HG02798 (cell line): Measurements from ENCODE around the gene TOMM20.

Source experiments
- ATAC-seq: cut with Tn5 transposase; IDR thresholded peaks from one replicate; pipeline ENCODE4 v1.9.1; 2021; ENCODE audit warnings: mild to moderate bottlenecking; ENCODE audit not compliant: unreplicated experiment, poor library complexity

The TOMM20 gene

DNA sequence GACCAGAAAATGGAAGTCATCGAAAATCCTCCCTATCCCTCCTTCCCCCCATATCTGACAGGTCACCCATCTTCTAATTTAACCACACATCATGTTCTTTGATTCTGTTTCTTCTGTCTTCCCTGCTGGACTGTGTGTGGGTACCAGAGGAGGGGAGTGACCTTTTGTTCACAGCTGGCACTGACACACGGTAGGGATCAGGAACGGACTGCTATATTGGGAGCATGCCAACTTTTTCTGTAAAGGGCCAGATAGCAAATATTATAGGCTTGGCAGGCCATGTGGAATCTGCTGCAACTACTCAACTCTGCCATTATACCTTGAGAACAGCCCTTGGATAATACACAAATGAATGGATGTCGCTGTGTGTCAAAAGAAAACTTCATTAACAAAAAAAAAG lies 7.5 kb upstream of the TOMM20 start:
- no peak for ATAC-seq

DNA sequence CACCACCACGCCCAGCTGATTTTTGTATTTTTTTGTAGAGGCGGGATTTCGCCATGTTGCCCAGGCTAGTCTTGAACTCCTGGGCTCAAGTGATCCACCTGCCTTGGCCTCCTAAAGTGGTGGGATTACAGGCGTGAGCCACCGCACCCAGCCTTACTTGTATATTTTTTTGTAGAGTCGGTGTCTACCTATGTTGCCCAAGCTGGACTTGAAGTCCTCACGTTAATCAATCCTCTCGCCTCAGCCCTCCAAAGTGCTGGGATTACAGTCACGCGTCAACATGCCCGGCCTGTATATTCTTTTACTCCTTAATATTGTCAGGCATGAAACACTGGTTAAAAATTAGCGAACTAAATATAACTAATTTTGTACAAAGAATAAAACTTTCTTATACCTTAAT lies 5.5 kb upstream of the TOMM20 start:
- no peak for ATAC-seq

DNA sequence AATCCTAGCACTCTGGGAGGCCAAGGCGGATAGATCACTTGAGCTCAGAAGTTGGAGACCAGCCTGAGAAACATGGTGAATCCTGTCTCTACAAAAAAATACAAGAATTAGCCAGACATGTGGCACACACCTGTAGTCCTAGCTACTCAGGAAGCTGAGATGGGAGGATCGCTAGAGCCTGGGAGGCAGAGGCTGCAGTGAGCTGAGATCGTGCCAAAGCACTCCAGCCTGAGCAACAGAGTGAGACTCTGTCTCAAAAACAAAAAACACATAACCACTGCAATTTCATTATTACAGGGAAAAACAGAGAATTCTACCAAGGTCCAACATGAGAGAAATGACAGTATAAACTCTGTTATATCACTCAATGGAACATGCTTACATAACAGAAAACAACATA lies 4.4 kb upstream of the TOMM20 start:
- ATAC-seq, result no peak

DNA sequence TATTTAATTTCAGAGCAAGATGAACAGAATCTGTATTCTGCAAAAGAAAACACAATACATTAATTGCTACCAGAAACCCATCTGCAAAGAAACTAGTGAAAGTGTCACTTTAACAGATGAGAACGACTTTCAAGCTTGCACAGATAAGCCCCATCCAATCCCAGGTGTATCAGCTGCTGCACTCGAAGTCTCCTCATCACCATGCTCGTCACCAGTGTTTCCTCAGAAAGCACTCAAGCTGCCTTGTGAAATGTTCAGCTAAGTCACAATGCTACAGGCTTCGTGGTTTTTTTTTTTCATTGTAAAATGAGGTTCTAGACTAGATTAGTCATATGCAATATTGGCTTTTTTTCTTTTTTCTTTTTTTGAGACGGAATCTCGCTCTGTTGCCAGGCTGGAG lies 3.3 kb upstream of the TOMM20 start:
- no peak for ATAC-seq

DNA sequence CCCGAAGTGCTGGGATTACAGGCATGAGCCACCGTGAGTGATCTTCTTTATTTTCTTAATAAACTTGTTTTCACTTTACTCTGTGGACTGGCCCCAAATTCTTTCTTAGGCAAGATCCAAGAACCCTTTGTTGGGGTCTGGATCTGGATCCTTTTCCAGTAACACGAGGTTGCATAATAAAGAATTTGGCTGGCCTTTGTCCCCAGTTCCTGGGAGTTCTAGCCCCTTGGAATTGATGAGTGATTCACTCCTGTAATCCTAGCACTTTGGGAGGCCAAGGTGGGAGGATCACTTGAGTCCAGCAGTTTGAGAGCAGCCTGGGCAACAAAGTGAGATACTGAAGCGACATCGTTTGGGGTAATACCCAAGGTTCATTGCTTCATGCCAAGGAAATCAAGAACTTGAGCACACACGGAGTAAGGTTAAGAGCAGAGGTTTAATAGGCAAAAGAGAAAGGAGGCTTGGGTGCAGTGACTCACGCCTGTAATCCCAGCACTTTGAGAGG lies 2.2 kb upstream of the TOMM20 start:
- no peak for ATAC-seq

DNA sequence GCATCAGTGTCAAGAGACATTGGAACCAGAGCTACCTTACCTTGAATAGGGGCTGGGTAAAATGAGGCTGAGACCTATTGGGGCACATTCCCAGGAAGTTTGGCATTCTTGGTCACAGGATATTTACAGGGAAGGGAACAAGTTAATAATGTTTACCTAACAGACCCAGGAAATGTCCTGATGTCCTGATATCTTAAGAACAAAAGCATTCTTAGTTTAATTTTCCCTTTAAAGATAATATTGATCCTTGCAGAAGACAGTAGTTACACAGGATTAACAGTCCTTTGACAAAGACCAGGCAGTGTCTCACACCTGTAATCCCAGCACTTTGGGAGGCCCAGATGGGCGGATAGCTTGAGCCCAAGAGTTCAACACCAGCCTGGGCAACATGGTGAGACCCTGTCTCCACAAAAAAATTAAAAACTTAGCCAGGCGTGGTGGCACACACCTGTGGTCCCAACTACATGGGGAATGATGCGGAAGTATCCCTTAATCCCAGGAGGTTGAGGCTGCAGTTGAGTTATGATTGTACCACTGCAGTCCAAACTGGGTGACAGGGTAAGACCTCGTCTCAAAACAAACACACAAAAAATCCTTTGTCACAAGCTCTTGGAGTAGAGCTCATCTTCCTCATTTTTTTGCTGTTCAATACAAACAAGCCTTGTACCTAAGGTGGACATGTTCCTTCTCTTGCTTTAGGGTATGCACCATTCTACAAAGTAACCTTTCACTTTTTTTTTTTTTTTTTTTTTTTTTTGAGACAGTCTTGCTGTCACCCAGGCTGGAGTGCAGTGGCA lies 1.3 kb upstream of the TOMM20 start:
- ATAC-seq, result no peak

DNA sequence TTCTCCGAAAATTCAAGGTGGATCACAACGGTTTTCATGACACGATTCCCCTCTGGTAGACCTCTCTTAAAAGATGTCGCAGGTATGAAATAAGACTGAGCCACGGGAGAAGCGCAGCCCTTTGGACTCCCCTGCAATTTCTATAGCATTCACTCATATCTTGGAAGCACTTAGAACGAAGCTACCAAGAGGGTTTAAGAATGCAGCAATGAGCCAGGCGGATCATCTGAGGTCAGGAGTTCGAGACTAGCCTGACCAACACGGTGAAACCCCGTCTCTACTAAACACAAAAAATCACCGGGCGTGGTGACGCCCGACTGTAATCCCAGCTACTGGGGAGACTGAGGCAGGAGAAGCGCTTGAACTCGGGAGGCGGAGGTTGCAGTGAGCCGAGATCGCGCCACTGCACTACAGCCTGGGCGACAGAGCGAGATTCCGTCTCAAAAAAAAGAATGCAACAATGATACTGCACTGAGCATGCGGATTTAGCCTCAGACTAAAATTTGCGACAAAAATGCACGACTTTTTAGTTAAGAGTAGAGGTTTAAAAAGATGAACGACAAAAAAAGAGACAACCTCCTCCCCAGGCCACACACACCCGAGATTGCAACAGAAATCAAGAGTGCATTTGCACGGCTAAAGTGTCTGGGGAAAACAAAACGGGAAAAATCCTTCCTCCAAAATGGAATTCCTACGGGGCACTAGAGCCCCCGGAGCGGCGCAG lies 743 bp downstream of the TOMM20 start:
- no peak for ATAC-seq

DNA sequence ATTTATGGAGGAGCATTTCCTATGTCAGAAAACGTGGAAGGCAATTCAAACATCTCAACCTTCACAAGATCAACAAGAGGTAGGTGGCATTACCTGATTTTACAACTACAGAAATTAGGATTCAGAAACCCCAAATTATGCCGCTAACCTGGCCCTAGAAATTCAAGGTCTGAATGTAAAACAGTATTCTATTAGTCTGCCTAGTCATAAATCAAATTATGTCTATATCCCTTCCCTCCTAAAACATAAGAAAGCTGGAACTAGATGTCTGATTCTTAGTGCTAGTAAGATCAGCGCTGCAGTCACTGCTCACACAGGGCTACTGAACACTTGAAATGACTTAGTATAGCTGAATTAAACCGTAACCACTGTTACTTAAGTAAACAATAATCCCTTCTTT lies 1.4 kb downstream of the TOMM20 start:
- ATAC-seq, result no peak

DNA sequence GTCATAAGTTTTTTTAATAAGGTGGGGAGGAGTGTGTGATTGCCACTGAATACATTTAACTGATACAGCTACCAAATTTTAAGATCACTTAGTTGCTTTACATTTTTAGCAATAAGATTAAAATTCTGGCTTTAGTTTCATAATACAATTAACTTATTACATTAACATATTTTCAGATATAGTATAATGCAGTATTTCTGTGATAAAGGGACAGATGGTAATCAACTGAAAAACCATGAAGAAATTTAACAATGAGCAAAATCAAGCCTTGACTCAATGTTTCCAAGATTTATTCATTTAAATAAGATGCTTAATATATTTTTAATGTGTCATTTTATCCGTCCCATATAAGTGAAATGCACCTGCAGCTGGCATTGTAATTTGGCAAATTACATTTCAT lies 4.0 kb downstream of the TOMM20 start:
- ATAC-seq, result no peak

DNA sequence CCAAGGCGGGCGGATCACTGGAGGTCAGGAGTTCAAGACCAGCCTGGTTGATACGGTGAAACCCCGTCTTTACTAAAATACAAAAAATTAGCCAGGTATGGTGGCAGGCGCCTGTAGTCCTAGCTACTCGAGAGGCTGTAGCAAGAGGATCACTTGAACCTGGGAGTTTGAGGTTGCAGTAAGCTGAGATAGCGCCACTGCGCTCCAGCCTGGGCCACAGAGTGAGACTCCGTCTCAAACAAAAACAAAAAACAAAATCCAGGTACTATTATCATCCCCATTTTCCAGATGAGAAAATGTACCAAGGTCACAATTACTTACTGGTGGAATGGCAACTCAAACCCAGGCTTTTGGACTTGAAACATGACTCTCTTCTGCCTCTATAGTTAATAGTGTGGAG lies 4.5 kb downstream of the TOMM20 start:
- no peak for ATAC-seq

DNA sequence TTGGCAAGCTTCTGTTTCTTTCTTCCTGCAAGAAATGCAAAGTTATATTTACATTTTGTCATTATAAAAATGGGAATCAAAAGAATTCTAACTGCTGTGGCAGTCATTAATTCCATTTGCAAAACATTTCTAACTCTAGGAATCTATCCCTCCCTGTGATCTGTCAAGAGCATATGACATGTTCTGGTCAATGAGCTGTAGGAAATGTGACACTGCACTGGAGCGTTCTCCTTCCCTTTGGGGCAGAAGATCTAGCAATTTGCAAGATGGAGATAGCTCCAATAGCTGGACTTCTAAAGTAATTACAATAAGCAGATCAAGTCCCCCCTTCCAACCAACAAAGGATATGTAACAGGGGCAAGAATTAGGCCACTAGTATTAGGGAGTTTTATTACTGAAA lies 6.3 kb downstream of the TOMM20 start:
- no peak for ATAC-seq

DNA sequence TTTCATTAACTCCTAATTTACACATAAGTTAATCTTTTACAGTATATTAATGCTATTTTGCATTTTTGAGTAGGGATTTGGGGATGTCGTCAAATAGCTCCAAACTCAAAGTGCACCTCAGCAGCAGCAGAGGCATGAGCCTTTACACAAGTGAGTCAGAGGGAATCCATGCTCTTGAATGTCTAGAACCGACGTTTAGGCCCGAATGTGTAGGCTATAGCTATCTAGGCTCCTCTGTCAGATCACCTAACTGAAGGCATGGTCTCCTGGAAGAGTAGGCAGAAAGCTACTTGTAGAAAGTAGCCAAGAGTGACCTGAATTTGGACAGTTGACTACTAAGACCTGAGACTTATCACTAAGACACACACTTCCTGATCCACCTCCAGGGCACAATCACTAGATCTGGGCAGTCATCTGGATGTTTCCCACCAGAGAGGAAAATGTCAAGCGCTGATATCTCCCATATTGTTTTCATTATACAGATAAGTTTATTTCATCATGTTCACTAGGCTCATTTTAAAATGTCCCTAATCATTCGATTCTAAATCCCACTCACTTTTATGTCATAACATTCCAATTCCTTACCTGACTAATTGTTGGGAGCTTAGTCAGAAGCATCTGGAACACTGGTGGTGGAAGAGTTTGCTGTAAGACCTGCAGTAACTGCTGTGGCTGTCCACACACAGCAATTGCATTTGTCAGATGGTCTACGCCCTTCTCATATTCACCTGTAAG lies 15.3 kb downstream of the TOMM20 start:
- ATAC-seq, result no peak

DNA sequence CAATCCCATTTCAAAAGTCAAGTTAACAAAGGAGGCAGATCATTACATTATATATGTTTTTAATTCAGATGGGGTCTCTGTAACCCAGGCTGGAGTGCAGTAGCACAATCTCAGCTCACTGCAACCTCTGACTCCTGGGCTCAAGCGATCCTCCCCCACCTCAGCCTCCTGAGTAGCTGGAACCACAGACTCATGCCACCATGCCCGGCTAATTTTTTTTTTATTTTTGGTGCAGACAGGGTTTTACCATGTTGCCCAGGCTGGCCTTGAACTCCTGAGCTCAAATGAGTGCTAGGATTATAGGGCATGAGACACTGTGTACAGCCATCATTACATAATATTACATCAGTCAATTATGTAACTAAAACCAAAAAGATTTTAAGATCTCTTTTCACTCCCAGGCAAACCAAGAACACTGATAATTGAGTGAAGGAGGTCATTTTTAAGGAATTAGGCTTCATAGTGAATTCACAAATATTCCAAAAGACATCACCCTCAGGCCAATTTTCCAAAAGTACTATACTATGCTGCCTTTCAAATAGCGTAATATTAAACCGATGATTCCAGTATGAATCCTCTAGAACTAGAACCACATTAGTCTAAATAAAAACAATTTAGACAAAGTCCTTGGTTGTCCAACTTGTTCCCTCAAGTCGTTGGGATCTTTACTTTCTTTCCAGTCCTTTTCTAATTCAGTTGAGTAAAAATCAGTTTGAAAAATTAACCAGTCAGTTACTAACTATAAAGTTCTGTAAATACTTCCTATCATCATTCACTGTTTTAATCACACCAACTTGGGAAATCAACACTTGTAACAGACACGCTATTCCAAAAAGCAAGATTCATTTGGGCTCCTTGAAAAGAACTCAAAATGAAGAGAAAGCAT lies 16.1 kb downstream of the TOMM20 start:
- ATAC-seq, result no peak

DNA sequence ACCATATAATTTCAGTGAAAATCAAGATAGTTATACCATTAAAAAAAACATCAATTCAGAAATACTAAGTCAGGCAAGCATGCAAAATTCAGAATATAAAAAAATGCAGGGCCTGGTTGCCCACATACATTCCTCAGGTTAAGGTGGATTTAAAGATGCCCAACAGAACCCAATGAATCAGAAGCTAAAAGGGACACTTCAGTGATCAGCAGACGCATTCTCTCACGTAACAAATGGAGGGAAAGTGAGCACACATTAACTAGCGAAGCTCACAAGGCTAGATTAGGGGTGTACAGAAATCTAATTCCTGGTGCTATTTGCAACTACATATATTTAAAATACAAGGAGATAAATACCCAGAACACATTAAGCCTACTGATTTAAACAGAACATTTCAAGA lies 17.5 kb downstream of the TOMM20 start:
- no peak for ATAC-seq

DNA sequence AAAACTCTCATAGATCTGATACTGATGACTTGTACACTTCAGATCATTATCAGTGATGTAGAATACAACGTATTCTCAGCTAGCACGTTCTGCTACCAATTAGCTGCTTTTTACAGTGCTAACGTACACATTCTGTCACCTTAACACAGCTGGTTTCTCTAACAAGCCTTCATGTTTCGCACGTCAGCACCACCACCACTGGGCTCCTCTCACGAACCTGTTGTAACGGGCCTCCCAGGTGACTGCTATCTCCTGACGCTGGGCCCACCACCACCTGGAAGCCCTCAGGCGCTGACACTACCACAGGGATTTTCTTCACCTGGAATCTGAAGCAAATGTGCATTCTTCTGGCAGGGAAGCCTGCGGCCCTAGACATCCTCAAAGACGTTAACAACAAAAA lies 19.8 kb downstream of the TOMM20 start:
- no peak for ATAC-seq

DNA sequence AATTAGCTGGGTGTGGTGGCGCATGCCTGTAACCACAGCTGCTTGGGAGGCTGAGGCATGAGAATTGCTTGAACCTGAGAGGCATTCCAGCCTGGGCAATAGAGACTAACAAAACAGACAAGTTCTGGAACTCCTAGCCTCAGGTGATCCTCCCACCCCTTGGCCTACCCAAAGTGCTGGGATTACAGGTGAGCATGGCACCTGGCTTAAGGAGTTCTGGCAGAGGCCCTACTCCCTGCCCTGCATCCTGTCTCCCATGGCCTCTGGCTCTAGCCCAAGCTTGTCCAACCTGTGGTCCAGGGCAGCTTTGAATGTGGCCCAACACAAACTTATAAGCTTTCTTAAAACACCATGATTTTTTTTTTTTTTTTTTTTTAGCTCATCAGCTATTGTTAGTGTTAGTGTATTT lies 20.4 kb downstream of the TOMM20 start:
- no peak for ATAC-seq

DNA sequence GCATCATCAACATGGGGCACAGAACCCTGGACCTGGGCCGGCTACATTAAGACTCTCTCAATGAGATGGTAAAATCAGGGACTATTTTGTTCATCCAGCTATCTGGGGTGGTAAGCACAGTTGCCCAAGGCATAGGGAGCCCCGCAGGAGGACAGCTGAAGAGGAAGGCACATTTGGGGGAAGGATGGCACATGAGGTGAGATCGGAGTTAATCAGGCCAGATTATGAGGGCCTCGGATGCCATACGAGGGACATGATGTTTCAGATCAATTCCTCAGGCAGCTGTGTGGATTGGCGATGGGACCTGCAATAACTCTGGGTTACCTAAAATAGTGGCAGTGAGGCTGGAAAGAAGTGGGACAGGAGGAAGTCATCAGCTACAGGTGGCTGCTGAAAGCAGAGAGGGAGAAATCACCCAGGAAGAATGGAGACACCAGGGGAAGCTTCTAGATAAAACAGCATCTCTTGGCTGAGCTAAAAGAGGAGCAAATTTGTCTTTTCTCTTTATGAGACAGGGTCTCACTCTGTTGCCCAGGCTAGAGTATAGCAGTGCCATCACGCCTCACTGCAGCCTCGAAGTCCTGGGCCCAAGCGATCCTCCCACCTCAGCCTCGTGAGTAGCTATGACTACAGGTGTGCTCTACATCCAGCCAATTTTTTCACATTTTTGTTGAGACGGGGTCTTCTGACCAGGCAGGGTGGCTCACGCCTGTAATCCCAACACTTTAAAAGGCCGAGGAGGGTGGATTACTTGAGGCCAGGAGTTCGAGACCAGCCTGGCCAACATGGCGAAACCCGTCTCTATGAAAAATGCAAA lies 21.1 kb downstream of the TOMM20 start:
- ATAC-seq, result no peak

DNA sequence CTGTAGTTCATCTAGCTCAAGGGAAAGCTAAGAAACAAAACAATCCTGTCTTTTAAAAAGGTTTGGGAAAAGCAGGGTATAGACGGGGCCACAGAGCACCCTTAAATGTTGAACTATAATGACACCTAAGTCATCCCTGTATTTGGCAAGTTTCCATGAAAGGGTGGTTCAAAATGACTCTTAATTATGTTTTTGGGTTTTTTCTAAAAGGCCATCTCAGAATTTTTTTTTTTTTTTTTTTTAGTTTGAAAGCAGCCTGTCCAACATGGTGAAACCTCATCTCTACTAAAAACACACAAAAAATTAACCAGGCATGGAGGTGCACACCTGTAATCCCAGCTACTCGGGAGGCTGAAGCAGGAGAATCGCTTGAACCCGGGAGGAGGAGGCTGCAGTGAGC lies 22.2 kb downstream of the TOMM20 start:
- no peak for ATAC-seq
